Measurements from ENCODE around the gene HSPA13. TPM values are rescaled to one million over a fixed set of nuclear protein-coding genes. Genes with fewer than 3 reads are reported as not detected.

Gene HSPA13
- total RNA-seq = 112 and 135 TPM in 2 replicates

DNA sequence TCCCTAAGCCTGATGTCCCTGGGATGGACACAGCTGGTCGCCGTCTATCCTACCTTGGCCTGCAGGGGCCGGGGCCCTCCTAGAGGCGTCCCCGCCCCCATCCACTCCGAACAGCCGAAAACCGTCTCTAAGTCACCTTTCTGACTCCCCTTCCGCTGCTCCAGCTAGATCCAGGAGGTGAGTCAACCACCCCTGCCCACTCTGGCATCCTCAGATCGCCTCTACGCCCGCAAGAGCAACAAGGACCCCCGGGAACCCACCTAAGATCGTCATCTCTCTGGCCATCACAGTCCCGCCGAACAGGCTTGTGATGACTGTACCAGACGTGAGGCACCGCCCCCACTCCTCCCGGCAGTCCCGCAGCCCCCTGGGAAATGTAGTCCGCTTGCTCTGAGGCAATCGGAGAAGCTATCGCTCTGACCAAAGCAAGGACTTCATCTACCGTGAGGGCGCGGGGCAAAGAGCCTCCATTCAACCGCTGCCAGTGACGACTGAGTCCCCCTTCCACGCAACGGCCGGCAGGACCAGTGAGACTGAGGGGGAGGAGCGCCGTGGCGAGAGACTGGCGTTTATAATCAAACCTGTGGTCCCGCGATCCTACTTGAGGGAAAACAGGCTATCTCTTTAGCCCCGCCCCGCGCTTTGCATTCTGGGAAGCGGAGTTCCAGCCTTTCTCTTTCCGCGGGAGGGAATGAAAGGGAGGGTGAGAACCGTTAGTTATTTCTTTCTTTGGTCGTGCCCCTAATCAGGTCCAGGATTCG is at the start of gene HSPA13:
HSPA13 (minus strand) TSS at position 312 of the 761 bp plus-strand sequence; CDS start at position 285, 27 bp downstream.

Other genes starting within 250 kb of the HSPA13 start
- not detected in 2 replicates for gene LIPI, start 172.2 kb downstream of the HSPA13 start, total RNA-seq
- gene RBM11, start 167.0 kb downstream of the HSPA13 start, total RNA-seq = 0.12 and 0.44 TPM in 2 replicates
- not detected in 2 replicates for gene SAMSN1, start 163.2 kb upstream of the HSPA13 start, total RNA-seq